ENCODE results near the gene KCNA3.

KCNA3 gene

GRCh38 chr1:110636149-110636935 is 38.4 kb downstream of the KCNA3 start:
- no peak for DNase-seq

GRCh38 chr1:110635434-110635833 is 39.3 kb downstream of the KCNA3 start:
- no peak for DNase-seq

DNA sequence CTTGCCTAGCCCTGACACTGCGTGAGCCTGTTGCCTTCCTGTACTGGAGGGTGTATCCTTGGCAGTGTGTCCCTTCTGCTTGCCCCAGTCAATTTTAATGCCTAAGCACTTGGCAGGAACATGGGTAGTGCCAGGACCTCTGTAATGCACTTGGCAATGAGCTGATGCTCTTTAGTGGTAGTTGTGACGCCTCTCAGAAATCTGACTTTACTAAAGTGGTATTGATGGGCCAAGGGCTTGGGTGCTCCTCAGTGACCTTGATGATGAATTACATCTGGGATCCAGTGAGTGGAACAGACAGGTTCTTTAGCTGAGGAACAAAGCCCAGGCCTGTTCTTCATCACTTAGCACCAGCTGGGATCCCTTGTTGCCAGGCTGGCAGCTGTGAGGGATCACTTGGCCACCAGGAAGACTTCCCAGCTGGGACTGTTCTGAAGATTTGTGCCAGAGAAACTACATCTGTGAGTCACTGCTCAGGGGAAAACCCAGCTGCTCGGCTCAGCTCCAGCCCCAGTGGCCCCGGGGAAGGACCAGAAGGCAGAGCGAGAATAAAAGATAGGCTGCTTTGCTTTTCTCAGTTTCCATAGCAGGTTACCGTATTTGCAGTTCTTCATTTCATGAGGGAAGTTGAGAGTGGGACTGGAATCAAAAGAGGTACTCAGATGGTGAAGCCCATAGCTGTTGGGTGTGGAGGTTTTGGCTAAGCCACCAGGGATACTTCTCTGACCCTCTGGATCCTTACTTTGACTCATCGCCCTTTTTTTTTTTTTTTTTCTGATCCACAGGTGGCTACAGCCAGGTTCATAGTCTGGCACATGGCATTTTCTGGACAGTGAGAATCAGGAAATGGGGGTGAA is 40.1 kb downstream of the KCNA3 start:
- DNase-seq, result no peak

GRCh38 chr1:110634086-110634454 is 40.7 kb downstream of the KCNA3 start:
- no peak for DNase-seq

- no peak for DNase-seq
Observed at GRCh38 chr1:110633646-110634030, 41.1 kb downstream of the KCNA3 start.

DNA sequence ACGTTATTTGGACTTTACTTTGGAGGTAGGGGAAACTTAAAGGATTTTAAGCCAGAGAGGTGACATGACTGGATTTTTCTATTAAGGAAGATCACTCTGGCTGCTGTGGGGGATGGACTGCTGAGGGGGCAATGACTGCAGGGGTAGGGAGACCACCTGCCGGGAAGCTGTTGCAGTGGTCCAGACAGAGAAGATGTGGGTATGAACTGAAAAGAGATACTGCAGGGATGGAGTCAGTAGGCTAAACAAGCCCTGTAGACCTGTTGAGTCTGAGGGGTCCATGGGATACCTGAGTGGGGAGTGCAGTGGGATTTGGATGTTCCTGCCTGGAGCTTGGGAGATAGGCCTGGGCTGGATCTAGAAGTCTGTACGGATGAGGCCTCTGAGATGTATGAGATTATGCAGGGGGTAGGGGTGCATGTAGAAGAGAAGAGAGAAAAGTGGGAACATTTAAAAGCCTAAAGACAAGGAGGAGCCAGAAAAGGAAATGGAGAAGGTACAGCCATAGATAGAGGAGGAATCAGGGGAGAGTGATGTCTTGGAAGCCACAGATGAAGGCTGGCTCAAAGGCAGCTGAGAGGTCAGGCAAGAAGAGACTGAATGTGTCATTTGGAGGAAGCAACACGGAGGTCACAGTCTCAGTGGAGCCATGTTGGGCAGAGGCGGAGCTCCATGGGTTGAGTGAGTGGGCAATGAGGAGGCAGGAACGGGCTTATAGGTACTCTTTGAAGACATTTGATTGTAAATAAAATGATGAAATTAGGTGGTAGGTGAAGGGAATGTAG is 42.7 kb downstream of the KCNA3 start:
- DNase-seq, result no peak

DNA sequence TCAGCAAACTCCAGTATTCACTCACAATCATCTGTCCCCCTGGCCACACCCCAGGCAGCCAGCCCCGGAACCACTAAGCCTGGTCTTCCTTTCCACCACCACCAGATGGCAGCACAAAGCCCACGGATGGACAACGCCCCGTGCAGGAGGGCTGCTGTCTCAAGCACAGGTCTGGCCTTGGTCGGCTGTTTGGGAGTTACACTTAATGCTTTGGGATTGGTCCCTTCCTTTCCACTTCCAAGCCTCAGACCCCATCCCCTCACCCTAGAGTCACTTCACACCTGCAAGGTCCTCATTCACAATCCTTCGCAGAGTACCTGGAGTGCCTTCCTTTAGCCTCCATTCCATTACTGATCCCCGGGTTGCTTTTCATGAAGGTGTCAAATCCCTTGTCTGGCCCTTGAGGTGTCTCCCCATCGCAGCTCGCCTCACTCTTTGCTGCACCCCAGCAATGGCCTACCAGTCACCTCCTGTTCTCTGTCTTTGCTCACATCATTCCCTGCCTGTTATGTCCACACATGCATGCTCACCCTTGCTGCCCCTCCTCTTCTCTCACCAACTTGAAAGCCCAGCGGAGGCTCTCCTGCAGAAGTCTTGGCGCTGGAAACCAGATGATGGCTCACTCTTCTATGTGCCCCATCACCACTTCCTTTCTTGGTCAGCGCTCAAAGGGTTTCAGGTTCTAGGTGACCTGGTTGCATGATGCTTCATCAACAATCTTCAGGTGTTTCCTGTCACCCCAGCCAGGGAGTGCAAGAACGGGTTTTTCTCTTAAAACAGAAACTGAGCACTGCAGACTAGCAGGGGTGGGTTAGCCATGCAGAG is 43.7 kb downstream of the KCNA3 start:
- DNase-seq, result peak; percentile 71

- DNase-seq, result no peak
Observed at GRCh38 chr1:110628323-110629105, 46.2 kb downstream of the KCNA3 start.

DNA sequence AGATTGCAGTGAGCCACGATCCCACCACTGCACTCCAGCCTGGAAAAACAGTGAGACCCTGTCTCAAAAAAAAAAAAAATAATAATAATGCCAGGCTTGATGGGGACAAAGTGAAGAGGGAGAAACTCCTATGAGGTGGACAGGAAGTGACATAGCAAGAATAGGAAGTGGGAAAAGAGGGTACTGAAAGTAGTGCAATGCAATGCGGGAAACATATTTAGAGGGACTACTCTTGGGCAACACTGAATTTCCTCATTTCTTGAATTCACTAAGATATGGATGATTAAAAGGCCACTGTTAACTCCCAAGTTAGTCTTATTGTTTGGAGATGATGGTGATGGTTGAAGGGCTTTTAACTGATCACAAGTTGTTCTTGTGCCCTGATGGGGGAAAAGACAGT is 47.0 kb downstream of the KCNA3 start:
- DNase-seq, result no peak

GRCh38 chr1:110626889-110627288 is 47.9 kb downstream of the KCNA3 start:
- no peak for DNase-seq
